IPS-15b (cell line): ENCODE measurements around the gene FBXW4.

Experiments
- H3K27me3 ChIP-seq: one replicate; pipeline ENCODE4 v1.6.1; 2013; ENCODE audit warnings: low read length; ENCODE audit not compliant: control insufficient read depth, insufficient read depth
- H3K36me3 ChIP-seq: one replicate; pipeline ENCODE4 v1.6.1; 2013; ENCODE audit warnings: low read length; ENCODE audit not compliant: control insufficient read depth, insufficient read depth
- H3K4me1 ChIP-seq: one replicate; pipeline ENCODE4 v1.6.1; 2013; ENCODE audit warnings: mild to moderate bottlenecking, low read length; ENCODE audit not compliant: control insufficient read depth, insufficient read depth
- H3K4me3 ChIP-seq: one replicate; pipeline ENCODE4 v1.5.1; 2013; ENCODE audit warnings: low read depth, low read length
- H3K9ac ChIP-seq: one replicate; pipeline ENCODE4 v1.6.1; 2013; ENCODE audit warnings: low read depth, mild to moderate bottlenecking, low read length
- H3K9me3 ChIP-seq: one replicate; pipeline ENCODE4 v1.6.1; 2013; ENCODE audit warnings: mild to moderate bottlenecking, low read length; ENCODE audit not compliant: control insufficient read depth, insufficient read depth

Gene FBXW4

GRCh38 chr10:101693978-101694673 is 844 bp downstream of the FBXW4 start:
- H3K9ac ChIP-seq = peak overlapping the region; percentile 79
- peaks cover 5% of the 10 kb centered on the region for H3K4me1 ChIP-seq
- H3K4me3 ChIP-seq = peak overlapping the region; percentile 82
- no peaks in the 10 kb centered on the region for H3K9me3 ChIP-seq
- no peaks in the 10 kb centered on the region for H3K36me3 ChIP-seq
- H3K27me3 ChIP-seq = peaks cover 3% of the 10 kb centered on the region

- Histone ChIP-seq H3K27me3 (peaks cover 3% of the 10 kb centered on the region), H3K36me3 (no peaks in the 10 kb centered on the region), H3K4me3 (peak overlapping the region; percentile 82), H3K4me1 (peaks cover 5% of the 10 kb centered on the region), H3K9me3 (no peaks in the 10 kb centered on the region), H3K9ac (peak overlapping the region; percentile 79)
Observed at GRCh38 chr10:101693651-101693977, 1.4 kb downstream of the FBXW4 start.

- peaks cover 3% of the 10 kb centered on the region for H3K27me3 ChIP-seq
- no peaks in the 10 kb centered on the region for H3K9me3 ChIP-seq
- no peaks in the 10 kb centered on the region for H3K36me3 ChIP-seq
- H3K4me1 ChIP-seq = peaks cover 3% of the 10 kb centered on the region
- no peak overlapping the region for H3K4me3 ChIP-seq
- no peak overlapping the region for H3K9ac ChIP-seq
Observed at GRCh38 chr10:101691081-101691480, 3.9 kb downstream of the FBXW4 start.

- H3K4me3 ChIP-seq = no peak overlapping the region
- H3K9me3 ChIP-seq = no peaks in the 10 kb centered on the region
- H3K36me3 ChIP-seq = no peaks in the 10 kb centered on the region
- no peak overlapping the region for H3K9ac ChIP-seq
- H3K27me3 ChIP-seq = peaks cover under 1% of the 10 kb centered on the region
- H3K4me1 ChIP-seq = peaks cover 2% of the 10 kb centered on the region
Observed at GRCh38 chr10:101690461-101690860, 4.5 kb downstream of the FBXW4 start.

GRCh38 chr10:101687071-101687658 is 7.8 kb downstream of the FBXW4 start:
- no peaks in the 10 kb centered on the region for H3K9me3 ChIP-seq
- no peak overlapping the region for H3K9ac ChIP-seq
- no peaks in the 10 kb centered on the region for H3K36me3 ChIP-seq
- H3K27me3 ChIP-seq = no peaks in the 10 kb centered on the region
- H3K4me3 ChIP-seq = no peak overlapping the region
- H3K4me1 ChIP-seq = no peaks in the 10 kb centered on the region

GRCh38 chr10:101686133-101686925 is 8.6 kb downstream of the FBXW4 start:
- H3K4me1 ChIP-seq = no peaks in the 10 kb centered on the region

GRCh38 chr10:101684782-101685181 is 10.2 kb downstream of the FBXW4 start:
- Histone ChIP-seq H3K9ac (no peak overlapping the region), H3K4me1 (no peaks in the 10 kb centered on the region), H3K9me3 (no peaks in the 10 kb centered on the region), H3K27me3 (no peaks in the 10 kb centered on the region), H3K36me3 (no peaks in the 10 kb centered on the region), H3K4me3 (no peak overlapping the region)

More at GRCh38 chr10:101686133-101686925, 8.6 kb downstream of the FBXW4 start:
- H3K36me3 ChIP-seq = no peaks in the 10 kb centered on the region
- H3K27me3 ChIP-seq = no peaks in the 10 kb centered on the region
- H3K9me3 ChIP-seq = no peaks in the 10 kb centered on the region
- no peak overlapping the region for H3K9ac ChIP-seq
- no peak overlapping the region for H3K4me3 ChIP-seq

- H3K4me1 ChIP-seq = no peaks in the 10 kb centered on the region
- no peak overlapping the region for H3K4me3 ChIP-seq
- H3K9me3 ChIP-seq = no peaks in the 10 kb centered on the region
- H3K27me3 ChIP-seq = no peaks in the 10 kb centered on the region
- H3K36me3 ChIP-seq = no peaks in the 10 kb centered on the region
- H3K9ac ChIP-seq = peak overlapping the region; percentile 26
Observed at GRCh38 chr10:101683276-101683675, 11.7 kb downstream of the FBXW4 start.

- Histone ChIP-seq H3K27me3 (no peaks in the 10 kb centered on the region), H3K4me3 (no peak overlapping the region), H3K4me1 (no peaks in the 10 kb centered on the region), H3K9ac (no peak overlapping the region), H3K9me3 (no peaks in the 10 kb centered on the region), H3K36me3 (no peaks in the 10 kb centered on the region)
Observed at GRCh38 chr10:101682172-101682825, 12.7 kb downstream of the FBXW4 start.

GRCh38 chr10:101676565-101676964 is 18.4 kb downstream of the FBXW4 start:
- Histone ChIP-seq H3K27me3 (no peaks in the 10 kb centered on the region), H3K4me1 (no peaks in the 10 kb centered on the region), H3K9ac (no peak overlapping the region), H3K9me3 (no peaks in the 10 kb centered on the region), H3K36me3 (peaks cover 8% of the 10 kb centered on the region), H3K4me3 (no peak overlapping the region)

GRCh38 chr10:101675115-101675514 is 19.9 kb downstream of the FBXW4 start:
- H3K4me3 ChIP-seq = no peak overlapping the region
- no peak overlapping the region for H3K9ac ChIP-seq
- no peaks in the 10 kb centered on the region for H3K27me3 ChIP-seq
- no peaks in the 10 kb centered on the region for H3K4me1 ChIP-seq
- H3K9me3 ChIP-seq = no peaks in the 10 kb centered on the region
- peaks cover 9% of the 10 kb centered on the region for H3K36me3 ChIP-seq
